ENCODE measurements around the gene SV2B.
A peak's percentile ranks its signal among the peaks of the same experiment; 100 is the strongest.

SV2B gene

GRCh38 chr15:91263632-91264531, 163.8 kb downstream of the SV2B start:
- no peak for TF ChIP-seq CTCF (IDR thresholded peaks at IDR 0.05)

- TF ChIP-seq CTCF (IDR thresholded peaks at IDR 0.05): no peak
These were observed 164.7 kb downstream of the SV2B start for GRCh38 chr15:91264651-91265351.

- no peak for TF ChIP-seq CTCF (IDR thresholded peaks at IDR 0.05)
These were observed 165.4 kb downstream of the SV2B start for GRCh38 chr15:91265416-91265940.

- peak; percentile 50; the same call in 1 of the 2 replicates for TF ChIP-seq CTCF (IDR thresholded peaks at IDR 0.05)
These were observed 168.5 kb downstream of the SV2B start for GRCh38 chr15:91268510-91268909.

GRCh38 chr15:91270747-91271146, 170.7 kb downstream of the SV2B start:
- no peak for TF ChIP-seq CTCF (IDR thresholded peaks at IDR 0.05)

GRCh38 chr15:91271565-91272153, 171.6 kb downstream of the SV2B start:
- peak; percentile 78 for TF ChIP-seq CTCF (IDR thresholded peaks at IDR 0.05)

GRCh38 chr15:91275844-91276243, 175.8 kb downstream of the SV2B start:
- TF ChIP-seq CTCF (IDR thresholded peaks at IDR 0.05): no peak

Measured in LNCAP (cell line).